Measurements from ENCODE around the gene DLG4. TPM values are rescaled to one million over a fixed set of nuclear protein-coding genes. Genes with fewer than 3 reads are reported as not detected.
A peak's percentile ranks its signal among the peaks of the same experiment; 100 is the strongest.

The DLG4 gene
- total RNA-seq, 1 experiment from 2014 or later: 38.3 TPM

- Histone ChIP-seq H2AFZ (ENCODE audit: low read length) (no peak overlapping the region), H3T11ph (ENCODE audit: low read length) (no peak overlapping the region), H3K4me2 (ENCODE audit: insufficient read depth, insufficient read length, low read length) (peak overlapping the region; percentile 91), H3K4me1 (ENCODE audit: insufficient read depth, low read length) (no peaks in the 10 kb centered on the region; the same call in 1 of the 2 replicates), H2BK20ac (ENCODE audit: low read depth, low read length, poor library complexity, severe bottlenecking) (no peak overlapping the region), H3K79me2 (ENCODE audit: insufficient read depth, low read length) (no peaks in the 10 kb centered on the region), H4K20me1 (ENCODE audit: control insufficient read depth, insufficient read depth, insufficient read length) (no peaks in the 10 kb centered on the region), H2AK5ac (ENCODE audit: insufficient read length, low read length) (no peak overlapping the region), H4K5ac (ENCODE audit: insufficient read length, low read depth, low read length) (no peak overlapping the region), H3K27me3 (ENCODE audit: insufficient read depth, low read length) (peaks cover 5% of the 10 kb centered on the region; the same call in 1 of the 2 replicates), H3K27ac (ENCODE audit: insufficient read length, low read depth, low read length) (no peak overlapping the region), H4K91ac (ENCODE audit: insufficient read length, low read depth, low read length) (no peak overlapping the region), H3K79me1 (ENCODE audit: insufficient read depth, low read depth, low read length, poor library complexity, severe bottlenecking) (no peaks in the 10 kb centered on the region), H2BK5ac (ENCODE audit: insufficient read length, low read length) (no peak overlapping the region), H3K56ac (ENCODE audit: insufficient read length, low read depth, low read length) (no peak overlapping the region), H3K9me3 (ENCODE audit: control insufficient read depth, low read depth, low read length) (no peaks in the 10 kb centered on the region), H3K9ac (ENCODE audit: extremely low read depth, insufficient read length, low read length) (peak overlapping the region; percentile 39), H3K23ac (ENCODE audit: insufficient read length, low read depth, low read length) (no peak overlapping the region), H3K14ac (ENCODE audit: insufficient read depth, low read length) (no peak overlapping the region), H2BK15ac (ENCODE audit: low read depth, low read length) (no peak overlapping the region), H3K23me2 (ENCODE audit: insufficient read length, low read depth, low read length, poor library complexity, severe bottlenecking) (peaks cover 16% of the 10 kb centered on the region), H4K8ac (replicated peaks; ENCODE audit: insufficient read length, low read depth, low read length) (no peak overlapping the region), H3K4ac (ENCODE audit: low read depth, low read length) (no peak overlapping the region), H2BK120ac (ENCODE audit: low read depth, low read length, poor library complexity, severe bottlenecking) (no peak overlapping the region), H3K18ac (ENCODE audit: insufficient read length, low read depth, low read length) (peak overlapping the region; percentile 13), H2BK12ac (ENCODE audit: insufficient read length, low read depth, low read length) (no peak overlapping the region)
- no CpG with 5 or more reads among the region's 31 CpGs for WGBS (ENCODE audit: extremely low coverage, insufficient read length, low lambda C conversion rate)
- H3K4me3 Mint-ChIP-seq: no peak overlapping the region
- H3K9me3 Mint-ChIP-seq: no peaks in the 10 kb centered on the region
- no peaks in the 10 kb centered on the region for H3K36me3 Mint-ChIP-seq (ENCODE audit: insufficient read depth in 1 of 3, low read depth in 3 of 3)
- peaks cover 5 to 10% of the 10 kb centered on the region in 2 experiments; a peak in 3 of 4 replicates for H3K4me1 Mint-ChIP-seq
- peak overlapping the region in 1 of 3 experiments; percentile 85; a peak in 2 of 7 replicates for H3K27ac Mint-ChIP-seq
- TF ChIP-seq CTCF (conservative IDR thresholded peaks at IDR 0.05): peak; percentile 94
- DNase-seq: peak; percentile 91
- peaks cover 34% of the 10 kb centered on the region for H3K27me3 Mint-ChIP-seq (ENCODE audit: low read depth)
Measured at GRCh38 chr17:7177191-7177953, 42.3 kb downstream of the DLG4 start.

Data from H9 (cell line).